GM23338 (cell line): ENCODE data around the gene ZNF727. TPM values are rescaled to one million over a fixed set of nuclear protein-coding genes. Genes with fewer than 3 reads are reported as not detected.

Source experiments
- ATAC-seq: fragments of 200-7000 bp; cut with Tn5 transposase; 3 replicates; pipeline ENCODE4 v1.9.1; 2020
- DNase-seq: peaks from one replicate; pipeline ENCODE4 v3.0.0-alpha.2; 2015; ENCODE audit warnings: low spot score
- H2AFZ ChIP-seq: fragments of 200-600 bp; sonication (generic); 2 replicates; pipeline ENCODE4 v1.8.0; 2016; ENCODE audit warnings: antibody characterized with exemption, mild to moderate bottlenecking, moderate library complexity
- H3F3A ChIP-seq: fragments of 200-600 bp; sonication (generic); replicated peaks from 2 replicates; pipeline ENCODE4 v1.8.0; 2017; ENCODE audit warnings: antibody characterized with exemption, mixed run types, low read depth
- H3K27ac ChIP-seq: fragments of 200-600 bp; sonication (generic); 2 replicates; pipeline ENCODE4 v1.6.1; 2016; ENCODE audit warnings: low read depth
- H3K27me3 ChIP-seq: fragments of 200-600 bp; sonication (generic); 2 replicates; pipeline ENCODE4 v1.8.0; 2016; ENCODE audit warnings: mild to moderate bottlenecking, mixed run types, moderate library complexity; ENCODE audit not compliant: insufficient read depth
- H3K36me3 ChIP-seq: fragments of 200-600 bp; sonication (generic); 2 replicates; pipeline ENCODE4 v1.8.0; 2016; ENCODE audit warnings: mild to moderate bottlenecking; ENCODE audit not compliant: insufficient read depth
- H3K4me1 ChIP-seq: fragments of 200-600 bp; sonication (generic); 2 replicates; pipeline ENCODE4 v1.8.0; 2016; ENCODE audit warnings: mild to moderate bottlenecking, moderate library complexity; ENCODE audit not compliant: insufficient read depth
- H3K4me2 ChIP-seq: fragments of 200-600 bp; sonication (generic); 2 replicates; pipeline ENCODE4 v1.7.1; 2017; ENCODE audit warnings: mixed run types
- H3K4me3 ChIP-seq: fragments of 200-600 bp; sonication (generic); 2 replicates; pipeline ENCODE4 v1.6.1; 2016; ENCODE audit warnings: mixed run types
- H3K79me2 ChIP-seq: fragments of 200-600 bp; sonication (generic); replicated peaks from 2 replicates; pipeline ENCODE4 v1.8.0; 2017; ENCODE audit warnings: mild to moderate bottlenecking; ENCODE audit not compliant: insufficient read depth
- H3K9me2 ChIP-seq: fragments of 200-600 bp; sonication (generic); 2 replicates; pipeline ENCODE4 v1.8.0; 2017; ENCODE audit not compliant: insufficient read depth
- H4K20me1 ChIP-seq: fragments of 200-600 bp; sonication (generic); replicated peaks from 2 replicates; pipeline ENCODE4 v1.8.0; 2017; ENCODE audit warnings: mild to moderate bottlenecking; ENCODE audit not compliant: insufficient read depth
- H3K27ac Mint-ChIP-seq: 2 replicates; pipeline ENCODE4 v1.8.0; 2020; ENCODE audit warnings: inconsistent platforms, mild to moderate bottlenecking, moderate library complexity, mixed read lengths
- H3K27me3 Mint-ChIP-seq: 3 replicates; pipeline ENCODE4 v1.8.0; 2022; ENCODE audit warnings: low read depth, mild to moderate bottlenecking, moderate library complexity, mixed read lengths, inconsistent platforms; ENCODE audit not compliant: insufficient read depth, poor library complexity
- H3K36me3 Mint-ChIP-seq: 3 replicates; pipeline ENCODE4 v1.8.0; 2021; ENCODE audit warnings: low read depth, mild to moderate bottlenecking, inconsistent platforms, moderate library complexity, mixed read lengths
- H3K4me1 Mint-ChIP-seq: 3 replicates; pipeline ENCODE4 v1.8.0; 2020; ENCODE audit warnings: mild to moderate bottlenecking, inconsistent platforms, mixed read lengths
- H3K4me3 Mint-ChIP-seq: 3 replicates; pipeline ENCODE4 v1.8.0; 2021; ENCODE audit warnings: moderate library complexity, mild to moderate bottlenecking, inconsistent platforms, mixed read lengths
- H3K9me3 Mint-ChIP-seq: 3 replicates; pipeline ENCODE4 v1.8.0; 2020; ENCODE audit warnings: moderate library complexity, mild to moderate bottlenecking, inconsistent platforms, mixed read lengths
- CREB1 ChIP-seq: fragments of 250-450 bp; sonication (Bioruptor Pico); IDR thresholded peaks from 2 replicates; pipeline ENCODE4 v1.5.0; 2020; ENCODE audit warnings: low read depth, mild to moderate bottlenecking, moderate library complexity
- ETS1 ChIP-seq: IDR thresholded peaks from 2 replicates; pipeline ENCODE4 v1.6.1; 2016; ENCODE audit warnings: antibody characterized with exemption
- EZH2phosphoT487 ChIP-seq: fragments of 200-600 bp; sonication (generic); IDR thresholded peaks from one replicate; pipeline ENCODE4 v1.8.1; 2018; ENCODE audit warnings: antibody characterized with exemption; ENCODE audit not compliant: unreplicated experiment
- JUNB ChIP-seq: IDR thresholded peaks from one replicate; pipeline ENCODE4 v1.6.1; 2016; ENCODE audit warnings: antibody characterized with exemption; ENCODE audit not compliant: unreplicated experiment
- NANOG ChIP-seq: IDR thresholded peaks from 2 replicates; pipeline ENCODE4 v1.6.1; 2016; ENCODE audit warnings: antibody characterized with exemption, borderline replicate concordance
- POLR2AphosphoS5 ChIP-seq: IDR thresholded peaks from 2 replicates; pipeline ENCODE4 v1.6.1; 2016; ENCODE audit warnings: antibody characterized with exemption, low read depth
- REST ChIP-seq: IDR thresholded peaks from one replicate; pipeline ENCODE4 v1.6.1; 2018; ENCODE audit warnings: antibody characterized with exemption; ENCODE audit not compliant: unreplicated experiment
- STAT1 ChIP-seq: IDR thresholded peaks from one replicate; pipeline ENCODE4 v1.6.1; 2016; ENCODE audit warnings: antibody characterized with exemption; ENCODE audit not compliant: unreplicated experiment
- ZNF114 ChIP-seq: fragments of 250-450 bp; sonication (Bioruptor Pico); IDR thresholded peaks from 2 replicates; pipeline ENCODE4 v1.5.0; 2020; ENCODE audit warnings: mild to moderate bottlenecking, moderate library complexity
- ZNF331 ChIP-seq: fragments of 250-450 bp; sonication (Bioruptor Pico); IDR thresholded peaks from 2 replicates; pipeline ENCODE4 v1.5.0; 2020; ENCODE audit warnings: low read depth, mild to moderate bottlenecking, moderate library complexity
- polyA plus RNA-seq: library from polyadenylated mRNA; unstranded; fragments of >200 nt; fragmentation: Nextera tagmentation; extraction: Ambion mirVana; gene quantifications from 2 replicates; pipeline ENCODE4 v1.2.1, GENCODE V29; 2016
- total RNA-seq: library from RNA; depleted of rRNA; stranded (reverse); fragments of >200 nt; shearing (Covaris generic); gene quantifications from 2 replicates; pipeline ENCODE4 v1.2.3, GENCODE V29; 2014
- TF ChIP-seq, protein P1 (sequence below), 2 experiments: fragments of 200-600 bp in 1 of 2; sonication (generic) in 1 of 2; conservative IDR thresholded peaks; 2 replicates each; pipeline versions ENCODE4 v1.5.1 to v1.6.1; 2016 to 2017; ENCODE audit warnings: antibody characterized with exemption in 2 of 2, low read depth in 2 of 2, mild to moderate bottlenecking in 2 of 2, moderate library complexity in 1 of 2

Gene ZNF727
- total and polyA plus RNA-seq, 2 experiments from 2014 or later, result not detected

- Histone ChIP-seq H3K27me3 (no peaks in the 10 kb centered on the region), H3K79me2 (no peaks in the 10 kb centered on the region), H3K9me2 (no peaks in the 10 kb centered on the region), H2AFZ (no peak overlapping the region), H3K4me1 (no peaks in the 10 kb centered on the region), H3K36me3 (no peaks in the 10 kb centered on the region), H4K20me1 (no peaks in the 10 kb centered on the region), H3K4me2 (no peak overlapping the region), H3K27ac (no peak overlapping the region), H3K4me3 (no peak overlapping the region), H3F3A (no peaks in the 10 kb centered on the region)
- DNase-seq, result no peak
- Mint-ChIP-seq H3K9me3 (peaks cover 100% of the 10 kb centered on the region), H3K4me1 (no peaks in the 10 kb centered on the region), H3K27me3 (peaks cover 4% of the 10 kb centered on the region), H3K27ac (no peak overlapping the region), H3K4me3 (no peak overlapping the region), H3K36me3 (peaks cover 46% of the 10 kb centered on the region)
- TF ChIP-seq EZH2phosphoT487 (no peak), CREB1 (CRISPR knock-in tag) (no peak), NANOG (no peak), ETS1 (no peak), ZNF114 (CRISPR knock-in tag) (no peak), STAT1 (no peak), POLR2AphosphoS5 (no peak), JUNB (no peak), ZNF331 (CRISPR knock-in tag) (no peak), REST (no peak)
- TF ChIP-seq, protein P1, sequence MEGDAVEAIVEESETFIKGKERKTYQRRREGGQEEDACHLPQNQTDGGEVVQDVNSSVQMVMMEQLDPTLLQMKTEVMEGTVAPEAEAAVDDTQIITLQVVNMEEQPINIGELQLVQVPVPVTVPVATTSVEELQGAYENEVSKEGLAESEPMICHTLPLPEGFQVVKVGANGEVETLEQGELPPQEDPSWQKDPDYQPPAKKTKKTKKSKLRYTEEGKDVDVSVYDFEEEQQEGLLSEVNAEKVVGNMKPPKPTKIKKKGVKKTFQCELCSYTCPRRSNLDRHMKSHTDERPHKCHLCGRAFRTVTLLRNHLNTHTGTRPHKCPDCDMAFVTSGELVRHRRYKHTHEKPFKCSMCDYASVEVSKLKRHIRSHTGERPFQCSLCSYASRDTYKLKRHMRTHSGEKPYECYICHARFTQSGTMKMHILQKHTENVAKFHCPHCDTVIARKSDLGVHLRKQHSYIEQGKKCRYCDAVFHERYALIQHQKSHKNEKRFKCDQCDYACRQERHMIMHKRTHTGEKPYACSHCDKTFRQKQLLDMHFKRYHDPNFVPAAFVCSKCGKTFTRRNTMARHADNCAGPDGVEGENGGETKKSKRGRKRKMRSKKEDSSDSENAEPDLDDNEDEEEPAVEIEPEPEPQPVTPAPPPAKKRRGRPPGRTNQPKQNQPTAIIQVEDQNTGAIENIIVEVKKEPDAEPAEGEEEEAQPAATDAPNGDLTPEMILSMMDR (conservative IDR thresholded peaks at IDR 0.05; ENCODE audit: low read depth in 2 of 2), result no peak
- no peak for ATAC-seq
These were observed 9.8 kb upstream of the ZNF727 start for GRCh38 chr7:64035388-64035787.
